ENCODE measurements around the gene SCARF2.
A peak's percentile ranks its signal among the peaks of the same experiment; 100 is the strongest.
"Not testable (repeated sequence)": the region's sequence is repeated elsewhere in the genome, so short reads cannot be mapped to it uniquely, and the experiment has no call there.

SCARF2 gene

GRCh38 chr22:20427104-20427944 is 10.3 kb downstream of the SCARF2 start:
- no peak for DNase-seq

- DNase-seq, result no peak
These were observed 11.4 kb downstream of the SCARF2 start for GRCh38 chr22:20426259-20426615.

- DNase-seq, result no peak
These were observed 11.9 kb downstream of the SCARF2 start for GRCh38 chr22:20425566-20426258.

GRCh38 chr22:20424932-20425565 is 12.6 kb downstream of the SCARF2 start:
- no peak for DNase-seq

- DNase-seq, result no peak
These were observed 13.1 kb downstream of the SCARF2 start for GRCh38 chr22:20424568-20424931.

- no peak for DNase-seq
These were observed 13.6 kb downstream of the SCARF2 start for GRCh38 chr22:20423906-20424551.

GRCh38 chr22:20423008-20423905 is 14.4 kb downstream of the SCARF2 start:
- DNase-seq, result no peak

GRCh38 chr22:20422271-20423007 is 15.2 kb downstream of the SCARF2 start:
- DNase-seq, result no peak

- DNase-seq, result no peak
These were observed 16.1 kb downstream of the SCARF2 start for GRCh38 chr22:20421507-20421874.

- DNase-seq, result no peak
These were observed 17.3 kb downstream of the SCARF2 start for GRCh38 chr22:20420157-20420842.

- DNase-seq, result no peak
These were observed 18.0 kb downstream of the SCARF2 start for GRCh38 chr22:20419664-20419951.

GRCh38 chr22:20418211-20418788 is 19.3 kb downstream of the SCARF2 start:
- peak; percentile 59 for DNase-seq

- not testable (repeated sequence) for DNase-seq
These were observed 21.9 kb downstream of the SCARF2 start for GRCh38 chr22:20415699-20416098.

- DNase-seq, result not testable (repeated sequence)
These were observed 22.4 kb downstream of the SCARF2 start for GRCh38 chr22:20415241-20415640.

- no peak for DNase-seq
These were observed 23.2 kb downstream of the SCARF2 start for GRCh38 chr22:20414450-20414849.

GRCh38 chr22:20414059-20414440 is 23.6 kb downstream of the SCARF2 start:
- DNase-seq, result no peak

- DNase-seq, result no peak
These were observed 24.2 kb downstream of the SCARF2 start for GRCh38 chr22:20413217-20414058.

GRCh38 chr22:20412474-20413216 is 25.0 kb downstream of the SCARF2 start:
- no peak for DNase-seq

- not testable (repeated sequence) for DNase-seq
These were observed 28.2 kb downstream of the SCARF2 start for GRCh38 chr22:20409385-20409784.

Measured in NCI-H446 treated with DMSO at 0.1 percent for 48 hours (cell line).